ENCODE measurements around the gene FLNB. TPM values are rescaled to one million over a fixed set of nuclear protein-coding genes. Genes with fewer than 3 reads are reported as not detected.
A peak's percentile ranks its signal among the peaks of the same experiment; 100 is the strongest.

Gene FLNB
- total and polyA plus RNA-seq, 2 of the 13 experiments (the other 11 are each of a cell fraction or from before 2014, with no cell fraction given), result 106 to 130 TPM

GRCh38 chr3:58008141-58009025, at the start of gene FLNB (continued):
- TF ChIP-seq HNF4G (IDR thresholded peaks at IDR 0.05; ENCODE audit: borderline replicate concordance, low read depth, low read length) (0 out of 2 replicates have a peak, but pooled peaks have one; percentile 3), HNF4G (CRISPR knock-in tag; IDR thresholded peaks at IDR 0.05; ENCODE audit: borderline replicate concordance, low read depth) (no peak), NR1H2 (CRISPR knock-in tag; IDR thresholded peaks at IDR 0.05; ENCODE audit: borderline replicate concordance, low read depth) (peak; percentile 70; the same call in 1 of the 2 replicates), MLLT10 (CRISPR knock-in tag; IDR thresholded peaks at IDR 0.05) (no peak), ZNF512B (CRISPR knock-in tag; IDR thresholded peaks at IDR 0.05; ENCODE audit: borderline replicate concordance) (0 out of 2 replicates have a peak, but pooled peaks have one; percentile 53), ZNF746 (CRISPR knock-in tag; IDR thresholded peaks at IDR 0.05) (no peak), ZNF556 (CRISPR knock-in tag; IDR thresholded peaks at IDR 0.05; ENCODE audit: borderline replicate concordance) (no peak), ZFP82 (CRISPR knock-in tag; IDR thresholded peaks at IDR 0.05; ENCODE audit: borderline replicate concordance) (peak; percentile 63; the same call in 1 of the 2 replicates), ZIK1 (CRISPR knock-in tag; IDR thresholded peaks at IDR 0.05; ENCODE audit: borderline replicate concordance, low read depth) (0 out of 2 replicates have a peak, but pooled peaks have one; percentile 70), ZNF296 (CRISPR knock-in tag; conservative IDR thresholded peaks at IDR 0.05) (no peak), MXI1 (IDR thresholded peaks at IDR 0.05; ENCODE audit: borderline replicate concordance, low read depth, low read length) (peak; percentile 65; the same call in 2 of the 3 replicates), ARNTL (CRISPR knock-in tag; IDR thresholded peaks at IDR 0.05) (no peak), ZMAT3 (CRISPR knock-in tag; conservative IDR thresholded peaks at IDR 0.05) (peak; percentile 88; the same call in 1 of the 2 replicates), ONECUT2 (CRISPR knock-in tag; IDR thresholded peaks at IDR 0.05) (no peak), SNAPC4 (CRISPR knock-in tag; IDR thresholded peaks at IDR 0.05) (peak; percentile 17; the same call in 1 of the 2 replicates), KAT2B (IDR thresholded peaks at IDR 0.05; ENCODE audit: borderline replicate concordance, low read depth, low read length) (no peak), REL (CRISPR knock-in tag; conservative IDR thresholded peaks at IDR 0.05) (no peak; the same call in 1 of the 2 replicates), RFX1 (IDR thresholded peaks at IDR 0.05) (no peak)
